NB4 (cell line): ENCODE measurements around the gene CLIC5.

Experiments
- MYC ChIP-seq: IDR thresholded peaks from 2 replicates; pipeline ENCODE4 v1.6.1; 2011; ENCODE audit warnings: low read depth, low read length
- POLR2A ChIP-seq: IDR thresholded peaks from 2 replicates; pipeline ENCODE4 v1.6.1; 2011; ENCODE audit warnings: mild to moderate bottlenecking; ENCODE audit not compliant: insufficient read length; ENCODE audit errors: extremely low read depth
- TF ChIP-seq, protein P1 (sequence below): IDR thresholded peaks from one replicate; pipeline ENCODE4 v1.5.1; 2012; ENCODE audit warnings: low read depth, low read length
- TF ChIP-seq, protein P2 (sequence below): IDR thresholded peaks from 2 replicates; pipeline ENCODE4 v1.6.1; 2011; ENCODE audit warnings: low read depth, low read length

DNA sequence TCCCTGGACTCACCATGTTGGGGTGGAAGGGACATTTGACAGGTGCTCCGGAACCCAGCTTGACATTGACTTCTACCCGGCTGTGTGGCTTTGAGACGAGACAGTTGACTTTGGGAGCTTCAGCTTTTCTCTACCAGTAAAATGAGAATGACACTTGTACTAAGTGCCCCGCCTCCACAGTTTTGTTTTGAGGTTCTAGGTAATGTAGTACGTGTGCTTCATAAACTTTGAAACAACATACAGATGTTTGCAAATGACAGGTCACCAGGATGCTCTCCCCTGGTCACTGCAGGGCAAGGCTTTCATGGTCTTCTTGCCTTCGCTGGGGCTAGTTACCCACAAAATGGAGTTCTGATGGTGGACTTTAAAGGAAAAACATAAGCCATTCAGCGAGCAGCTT is 31.3 kb downstream of the CLIC5 start:
- TF ChIP-seq POLR2A (no peak), MYC (no peak)
- TF ChIP-seq, protein P1, sequence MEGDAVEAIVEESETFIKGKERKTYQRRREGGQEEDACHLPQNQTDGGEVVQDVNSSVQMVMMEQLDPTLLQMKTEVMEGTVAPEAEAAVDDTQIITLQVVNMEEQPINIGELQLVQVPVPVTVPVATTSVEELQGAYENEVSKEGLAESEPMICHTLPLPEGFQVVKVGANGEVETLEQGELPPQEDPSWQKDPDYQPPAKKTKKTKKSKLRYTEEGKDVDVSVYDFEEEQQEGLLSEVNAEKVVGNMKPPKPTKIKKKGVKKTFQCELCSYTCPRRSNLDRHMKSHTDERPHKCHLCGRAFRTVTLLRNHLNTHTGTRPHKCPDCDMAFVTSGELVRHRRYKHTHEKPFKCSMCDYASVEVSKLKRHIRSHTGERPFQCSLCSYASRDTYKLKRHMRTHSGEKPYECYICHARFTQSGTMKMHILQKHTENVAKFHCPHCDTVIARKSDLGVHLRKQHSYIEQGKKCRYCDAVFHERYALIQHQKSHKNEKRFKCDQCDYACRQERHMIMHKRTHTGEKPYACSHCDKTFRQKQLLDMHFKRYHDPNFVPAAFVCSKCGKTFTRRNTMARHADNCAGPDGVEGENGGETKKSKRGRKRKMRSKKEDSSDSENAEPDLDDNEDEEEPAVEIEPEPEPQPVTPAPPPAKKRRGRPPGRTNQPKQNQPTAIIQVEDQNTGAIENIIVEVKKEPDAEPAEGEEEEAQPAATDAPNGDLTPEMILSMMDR: no peak
- TF ChIP-seq, protein P2, sequence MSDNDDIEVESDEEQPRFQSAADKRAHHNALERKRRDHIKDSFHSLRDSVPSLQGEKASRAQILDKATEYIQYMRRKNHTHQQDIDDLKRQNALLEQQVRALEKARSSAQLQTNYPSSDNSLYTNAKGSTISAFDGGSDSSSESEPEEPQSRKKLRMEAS: no peak
